ENCODE data around the gene PLEK.

PLEK gene

DNA sequence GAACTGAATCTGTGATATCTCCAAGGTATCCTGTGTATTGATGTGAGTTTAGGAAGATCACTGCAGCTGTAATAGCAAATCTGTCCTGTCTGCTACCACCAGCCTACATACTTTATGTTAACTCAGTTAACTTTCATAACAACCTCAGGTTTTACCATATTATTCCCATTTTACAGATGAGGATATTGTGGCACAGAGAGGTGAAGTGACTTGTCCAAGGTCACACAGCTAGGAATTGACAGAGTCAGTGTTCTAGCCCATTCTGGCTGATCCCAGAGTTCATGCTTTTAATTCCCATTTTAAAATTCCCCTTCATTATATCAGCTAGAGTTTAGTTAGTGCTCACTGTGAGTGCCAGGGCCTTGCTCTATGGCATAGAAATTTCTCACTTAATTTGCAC lies 49.4 kb downstream of the PLEK start:
- DNase-seq (ENCODE audit: extremely low read depth in 1 of 2, low read depth in 1 of 2), result no peak

DNA sequence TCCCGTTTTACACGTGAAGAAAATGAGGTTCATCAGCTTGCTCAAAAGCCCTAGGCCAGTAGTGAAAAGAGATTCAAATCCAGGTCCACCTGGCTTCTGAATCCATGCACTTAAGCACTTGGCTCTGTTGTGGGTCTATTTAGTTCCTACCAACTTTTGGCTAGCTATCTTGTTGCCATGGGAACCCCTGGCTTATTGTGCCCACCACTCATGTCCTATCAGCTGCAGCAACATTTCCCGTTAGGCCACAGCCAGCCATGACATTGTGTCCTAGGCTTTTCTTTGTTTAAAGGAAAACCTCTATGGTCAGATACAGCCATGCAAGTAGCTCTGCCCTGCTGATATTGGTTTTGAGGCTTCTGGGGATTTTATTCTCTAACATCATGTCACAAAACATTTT lies 49.8 kb downstream of the PLEK start:
- no peak for DNase-seq (ENCODE audit: extremely low read depth in 1 of 2, low read depth in 1 of 2)

- no peak for DNase-seq (ENCODE audit: extremely low read depth in 1 of 2, low read depth in 1 of 2)
These were observed 50.4 kb downstream of the PLEK start for GRCh38 chr2:68415521-68415920.

DNA sequence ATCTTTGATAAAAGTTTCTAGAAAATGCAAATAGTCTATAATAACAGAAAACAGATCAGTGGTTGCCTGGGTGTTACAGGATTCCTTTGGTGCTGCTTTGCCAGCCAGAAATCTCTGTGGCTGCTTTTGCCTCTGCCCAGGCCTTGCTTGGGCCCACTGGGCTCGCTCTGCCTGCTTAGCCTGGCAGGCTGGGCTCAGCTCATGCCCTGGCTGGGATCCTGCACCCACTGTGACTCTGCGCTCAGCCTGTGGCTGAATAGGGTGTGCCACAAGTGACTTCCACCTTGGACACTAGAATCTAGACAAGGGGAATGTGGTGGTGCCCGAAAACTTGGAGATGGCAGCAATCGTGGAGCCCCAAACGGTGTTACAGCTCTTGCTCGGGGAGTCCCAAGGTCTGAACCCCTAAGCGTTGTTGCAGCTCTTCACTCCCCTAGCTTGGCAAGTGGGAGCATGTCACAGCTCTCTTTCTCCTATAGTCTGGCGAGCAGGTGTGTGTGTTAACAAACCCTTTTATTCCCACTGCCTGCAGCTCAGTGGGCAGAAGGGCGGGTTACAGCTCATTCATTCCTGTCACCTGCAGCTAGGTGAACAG lies 51.1 kb downstream of the PLEK start:
- DNase-seq (ENCODE audit: extremely low read depth in 1 of 2, low read depth in 1 of 2), result no peak

DNA sequence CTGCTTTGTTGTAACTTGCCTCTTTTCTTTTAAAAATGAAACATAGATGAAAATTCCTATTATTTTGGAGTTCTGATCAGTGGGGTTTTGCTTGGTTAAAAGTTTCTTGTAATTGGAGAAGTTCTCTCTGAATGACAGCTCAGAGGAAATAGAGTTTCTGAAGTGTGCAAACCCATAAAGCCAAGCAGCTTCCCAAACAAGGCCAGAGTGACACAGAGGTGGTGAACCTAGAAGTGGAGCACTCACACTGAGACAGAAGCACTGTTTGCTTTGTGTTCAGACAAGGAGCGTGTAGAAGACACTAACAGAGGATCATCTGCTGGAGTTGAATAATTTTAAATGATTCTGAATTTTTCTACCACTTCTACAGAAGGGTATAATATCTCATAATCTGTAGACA lies 52.8 kb downstream of the PLEK start:
- DNase-seq (ENCODE audit: extremely low read depth in 1 of 2, low read depth in 1 of 2), result no peak

GRCh38 chr2:68418419-68418818 lies 53.3 kb downstream of the PLEK start:
- no peak for DNase-seq (ENCODE audit: extremely low read depth in 1 of 2, low read depth in 1 of 2)

GRCh38 chr2:68418855-68419254 lies 53.8 kb downstream of the PLEK start:
- no peak for DNase-seq (ENCODE audit: extremely low read depth in 1 of 2, low read depth in 1 of 2)

DNA sequence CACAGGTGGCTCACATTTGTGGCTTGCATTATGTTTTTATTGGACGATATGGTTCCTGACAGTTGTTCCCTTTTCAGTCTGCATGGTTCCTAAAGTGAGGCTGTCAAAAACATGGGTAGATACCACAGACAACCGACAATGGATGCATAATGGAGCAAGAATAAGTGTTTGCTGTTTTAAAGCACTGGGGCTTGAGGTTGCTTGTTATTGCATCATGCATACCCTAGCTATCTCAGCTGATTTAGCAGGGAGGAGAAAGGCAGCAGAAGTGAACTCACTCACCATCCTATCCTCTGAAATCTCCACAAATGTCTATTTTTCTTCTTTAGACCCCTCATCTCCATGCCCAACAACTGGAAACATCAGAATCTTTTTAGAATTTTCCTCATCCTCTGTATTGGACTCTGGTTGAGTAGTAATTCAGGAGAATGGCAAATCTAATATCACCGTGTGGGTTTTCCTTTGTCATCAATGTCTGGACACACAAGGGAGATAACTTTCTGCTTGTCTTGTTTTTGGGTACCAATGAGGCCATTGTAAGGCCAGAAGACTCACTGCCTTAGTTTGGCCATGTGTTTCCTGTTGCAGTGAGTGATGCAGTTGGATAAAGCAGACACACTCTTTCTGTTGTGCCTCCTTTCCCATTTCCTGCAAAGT lies 55.3 kb downstream of the PLEK start:
- DNase-seq (ENCODE audit: extremely low read depth in 1 of 2, low read depth in 1 of 2), result no peak

GRCh38 chr2:68423966-68424650 lies 59.0 kb downstream of the PLEK start:
- DNase-seq (ENCODE audit: extremely low read depth in 1 of 2, low read depth in 1 of 2), result no peak

GRCh38 chr2:68425503-68425902 lies 60.4 kb downstream of the PLEK start:
- no peak for DNase-seq (ENCODE audit: extremely low read depth in 1 of 2, low read depth in 1 of 2)

DNA sequence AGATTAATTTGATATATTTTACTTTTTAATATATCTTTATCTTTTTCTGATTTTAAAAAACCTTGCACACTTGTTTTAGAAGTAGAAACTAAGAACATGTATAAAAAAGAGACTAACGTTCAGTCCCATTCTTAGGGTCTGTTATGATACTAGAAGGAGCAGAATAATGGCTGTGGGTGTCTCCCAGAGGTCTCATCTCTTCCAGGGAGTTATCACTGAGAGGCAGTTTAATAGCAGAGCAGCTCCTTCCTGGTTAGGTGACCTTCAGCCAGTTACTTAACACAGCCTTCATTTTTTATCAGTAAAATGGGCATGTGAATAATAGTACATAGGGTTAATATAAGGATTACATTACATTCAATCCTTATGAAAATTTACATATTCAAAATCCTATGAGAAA lies 61.4 kb downstream of the PLEK start:
- DNase-seq (ENCODE audit: extremely low read depth in 1 of 2, low read depth in 1 of 2), result no peak

GRCh38 chr2:68426848-68427579 lies 61.9 kb downstream of the PLEK start:
- no peak for DNase-seq (ENCODE audit: extremely low read depth in 1 of 2, low read depth in 1 of 2)

DNA sequence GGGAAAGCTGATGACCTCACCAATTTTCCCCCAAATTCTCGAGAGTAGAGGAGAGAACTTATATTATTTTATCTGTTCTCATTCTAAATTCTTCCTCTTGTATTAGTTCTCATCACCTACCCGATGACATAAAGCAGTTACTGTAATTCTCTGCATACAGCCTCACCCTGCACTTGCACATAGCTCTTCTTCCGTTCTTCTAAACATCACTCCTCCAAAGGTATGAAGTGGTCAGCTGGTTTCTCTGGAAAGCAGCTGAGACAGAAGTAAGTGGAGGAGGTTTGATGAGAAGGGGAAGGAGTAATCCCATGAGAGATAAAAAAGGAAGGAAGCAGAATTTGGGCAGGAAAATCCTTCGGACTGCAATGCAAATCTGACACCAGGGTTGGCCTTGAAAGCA lies 63.0 kb downstream of the PLEK start:
- DNase-seq (ENCODE audit: extremely low read depth in 1 of 2, low read depth in 1 of 2), result no peak

GRCh38 chr2:68428746-68429145 lies 63.7 kb downstream of the PLEK start:
- no peak for DNase-seq (ENCODE audit: extremely low read depth in 1 of 2, low read depth in 1 of 2)

GRCh38 chr2:68429311-68429826 lies 64.3 kb downstream of the PLEK start:
- no peak for DNase-seq (ENCODE audit: extremely low read depth in 1 of 2, low read depth in 1 of 2)

DNA sequence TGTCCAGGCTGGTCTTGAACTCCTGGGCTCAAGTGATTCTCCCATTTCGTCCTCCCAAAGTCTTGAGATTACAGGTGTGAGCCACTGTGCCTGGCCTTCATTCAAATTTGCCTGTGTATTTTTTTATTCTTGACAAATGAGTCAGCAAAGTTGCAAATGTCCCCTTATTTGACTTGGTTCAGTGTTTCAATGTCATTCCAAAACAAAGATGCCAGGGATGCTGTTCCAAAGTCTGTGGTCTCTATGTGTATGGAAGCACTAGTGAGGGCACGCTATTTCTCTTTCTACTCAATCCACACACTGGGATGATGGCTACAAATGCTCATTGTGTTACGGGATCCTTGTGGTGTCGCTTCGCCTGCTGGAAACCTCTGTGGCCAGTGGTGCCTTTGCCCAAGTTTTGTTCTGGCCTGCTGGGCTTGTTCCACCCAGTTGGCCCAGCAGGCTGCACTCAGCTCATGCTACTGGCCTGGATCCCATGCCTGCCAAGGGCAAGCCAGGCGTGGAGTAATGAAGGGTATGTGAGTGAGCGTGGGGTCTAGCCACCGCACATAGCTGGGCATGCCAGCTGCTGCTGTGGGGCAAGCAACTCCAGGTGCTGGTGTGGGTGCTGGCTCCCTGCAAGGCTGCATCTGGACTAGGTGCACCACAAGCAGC lies 66.4 kb downstream of the PLEK start:
- DNase-seq (ENCODE audit: extremely low read depth in 1 of 2, low read depth in 1 of 2), result no peak

DNA sequence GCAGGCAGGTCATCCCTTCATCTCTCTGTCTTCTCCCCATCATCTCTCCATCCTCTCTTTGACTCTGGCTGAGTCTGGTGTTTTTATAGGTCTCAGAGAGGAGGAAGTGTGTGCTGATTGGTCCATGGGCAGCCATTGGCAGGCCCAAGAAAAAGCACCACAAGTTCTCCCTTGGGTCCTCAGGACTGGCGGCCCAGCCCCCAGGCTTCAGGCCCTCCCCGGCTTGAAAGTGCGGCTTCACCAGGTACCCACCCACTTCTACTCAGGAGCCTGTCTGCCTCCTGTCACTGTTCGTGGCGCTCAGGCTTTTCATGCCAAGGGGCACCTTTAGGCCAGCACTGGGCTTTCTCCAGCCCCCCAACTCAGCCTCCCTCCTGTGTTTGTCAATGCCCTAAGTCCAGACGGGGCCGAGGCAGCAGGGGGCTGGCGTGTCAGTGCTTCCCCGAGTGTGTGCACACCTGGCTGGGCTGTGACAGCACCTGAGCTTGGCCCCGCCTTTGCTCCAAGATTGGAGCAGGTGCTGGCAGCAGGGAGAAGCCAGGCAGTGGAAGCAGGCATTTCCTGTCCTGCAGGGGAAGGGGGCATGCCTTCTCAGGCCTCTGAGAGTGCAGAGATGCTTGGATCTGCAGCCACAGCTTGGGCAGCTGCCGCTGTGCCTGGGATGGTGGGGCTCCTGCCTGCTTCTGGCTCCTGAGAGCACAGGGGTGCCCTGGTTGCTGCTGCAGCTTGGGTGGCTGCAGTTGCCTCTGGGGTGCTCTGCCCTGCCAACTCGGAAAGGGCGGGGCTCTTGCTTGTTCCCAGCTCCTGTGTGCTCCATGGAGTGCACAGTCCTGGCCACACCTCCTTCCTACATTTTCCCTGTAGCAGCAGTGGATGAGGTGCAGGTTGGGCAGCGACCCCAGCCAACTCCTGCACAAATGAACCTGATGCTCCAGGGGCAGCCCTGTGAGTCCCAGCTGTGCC lies 67.9 kb downstream of the PLEK start:
- DNase-seq (ENCODE audit: extremely low read depth in 1 of 2, low read depth in 1 of 2), result no peak

GRCh38 chr2:68434981-68435380 lies 69.9 kb downstream of the PLEK start:
- DNase-seq (ENCODE audit: extremely low read depth in 1 of 2, low read depth in 1 of 2), result no peak

GRCh38 chr2:68435615-68436014 lies 70.5 kb downstream of the PLEK start:
- no peak for DNase-seq (ENCODE audit: extremely low read depth in 1 of 2, low read depth in 1 of 2)

DNA sequence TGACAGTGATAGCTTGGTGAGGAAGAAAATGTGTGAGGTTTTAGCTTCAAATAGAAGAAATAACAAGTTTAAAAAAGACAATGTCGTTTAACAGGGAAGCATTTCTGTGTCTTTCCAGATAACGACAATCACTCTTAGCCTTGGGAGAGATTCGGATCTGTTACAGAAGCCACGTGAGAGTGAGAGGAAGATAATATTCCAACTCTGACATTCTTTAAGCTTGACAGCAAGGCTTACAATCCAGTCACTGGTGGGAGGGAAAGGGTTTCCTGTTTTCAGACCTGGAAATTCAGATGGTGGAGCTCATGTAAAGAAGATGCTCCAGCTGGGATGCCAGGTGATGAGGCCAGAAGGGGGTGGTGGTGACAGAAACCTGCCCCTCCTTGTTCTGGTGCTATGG lies 71.2 kb downstream of the PLEK start:
- DNase-seq (ENCODE audit: extremely low read depth in 1 of 2, low read depth in 1 of 2), result no peak

Data from stimulated activated CD8-positive, alpha-beta memory T cell treated with anti-CD3 and anti-CD28 coated beads, Interleukin-7, amount 100 ng/mL, for 48 hours (primary cell).